ENCODE measurements around the gene STX4.
A peak's percentile ranks its signal among the peaks of the same experiment; 100 is the strongest.
"Not testable (repeated sequence)": the region's sequence is repeated elsewhere in the genome, so short reads cannot be mapped to it uniquely, and the experiment has no call there.

STX4 gene

DNA sequence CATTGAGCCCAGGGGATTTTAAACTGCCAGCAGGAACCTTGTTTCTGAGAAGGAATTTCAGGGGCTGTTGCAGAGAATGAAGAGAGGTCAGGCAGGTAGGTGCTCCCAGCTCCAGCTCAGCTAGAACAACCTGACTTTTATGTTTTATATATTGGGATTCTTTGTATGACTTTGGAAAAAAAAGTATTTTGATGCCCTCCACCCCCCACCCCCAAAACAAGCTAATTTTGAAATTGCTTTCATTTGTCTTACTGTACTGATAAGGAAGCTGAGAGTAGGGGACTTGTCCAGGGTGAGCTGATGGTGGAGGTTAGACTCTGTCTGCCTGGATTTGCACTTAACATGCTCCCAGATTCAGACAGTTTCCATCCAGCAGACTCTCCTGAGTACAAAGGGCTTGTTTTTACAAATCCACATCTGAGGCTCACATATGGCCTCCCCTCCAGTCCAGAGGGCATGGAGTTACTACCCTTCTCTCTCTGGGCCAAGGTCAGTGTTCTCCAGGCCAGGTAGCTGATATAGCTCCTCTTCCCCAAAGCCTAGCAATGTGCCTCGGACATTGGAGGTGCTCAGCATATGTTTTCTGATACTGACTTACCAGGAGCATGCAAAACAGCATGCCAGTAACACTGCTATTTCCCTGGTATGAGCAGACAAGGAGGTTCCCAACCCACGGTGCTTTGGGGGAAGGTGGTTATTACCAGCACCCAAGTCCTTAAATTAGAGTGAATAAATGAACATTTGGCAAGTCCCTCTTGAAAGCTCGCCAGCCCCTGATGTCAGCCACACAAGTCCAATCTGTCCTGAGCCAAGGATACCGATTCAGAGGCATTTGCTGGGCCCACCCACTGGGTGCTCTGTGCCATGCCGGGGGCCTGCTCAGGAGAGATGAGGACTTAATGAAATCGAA is 34.3 kb upstream of the STX4 start:
- no peak for DNase-seq (ENCODE audit: low read depth in 1 of 2, low spot score in 1 of 2)

DNA sequence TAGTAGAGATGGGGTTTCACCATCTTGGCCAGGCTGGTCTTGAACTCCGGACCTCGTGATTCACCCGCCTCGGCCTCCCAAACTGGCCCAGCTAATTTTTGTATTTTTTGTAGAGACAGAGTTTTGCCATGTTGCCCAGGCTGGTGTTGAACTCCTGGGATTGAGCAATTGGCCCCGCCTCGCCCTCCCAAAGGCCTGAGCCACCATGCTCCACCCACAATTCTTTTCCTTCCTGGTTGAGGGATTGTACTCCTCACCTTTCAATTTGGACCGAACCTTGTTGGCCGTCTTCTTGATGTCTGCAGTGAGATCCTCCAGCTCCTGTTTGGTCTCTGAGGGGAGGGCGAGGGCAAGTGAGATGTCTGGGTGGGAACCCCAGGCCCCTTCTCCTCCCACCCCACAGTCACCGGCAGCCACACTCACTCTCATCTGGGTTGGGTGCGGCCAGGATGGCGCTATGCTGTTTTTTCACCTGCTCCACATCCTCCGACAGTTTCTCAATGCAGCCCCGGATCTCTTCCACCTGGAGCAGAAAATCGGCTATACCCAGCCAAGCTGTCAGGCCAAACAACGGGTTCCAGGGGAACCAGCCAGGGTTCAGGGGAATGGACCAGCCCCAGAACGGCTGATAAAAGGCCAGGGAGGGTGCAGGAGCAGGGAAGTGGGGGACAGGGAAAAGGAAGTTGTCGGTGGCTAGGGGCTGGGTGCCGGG is 32.5 kb upstream of the STX4 start:
- no peak for DNase-seq (ENCODE audit: low read depth in 1 of 2, low spot score in 1 of 2)

DNA sequence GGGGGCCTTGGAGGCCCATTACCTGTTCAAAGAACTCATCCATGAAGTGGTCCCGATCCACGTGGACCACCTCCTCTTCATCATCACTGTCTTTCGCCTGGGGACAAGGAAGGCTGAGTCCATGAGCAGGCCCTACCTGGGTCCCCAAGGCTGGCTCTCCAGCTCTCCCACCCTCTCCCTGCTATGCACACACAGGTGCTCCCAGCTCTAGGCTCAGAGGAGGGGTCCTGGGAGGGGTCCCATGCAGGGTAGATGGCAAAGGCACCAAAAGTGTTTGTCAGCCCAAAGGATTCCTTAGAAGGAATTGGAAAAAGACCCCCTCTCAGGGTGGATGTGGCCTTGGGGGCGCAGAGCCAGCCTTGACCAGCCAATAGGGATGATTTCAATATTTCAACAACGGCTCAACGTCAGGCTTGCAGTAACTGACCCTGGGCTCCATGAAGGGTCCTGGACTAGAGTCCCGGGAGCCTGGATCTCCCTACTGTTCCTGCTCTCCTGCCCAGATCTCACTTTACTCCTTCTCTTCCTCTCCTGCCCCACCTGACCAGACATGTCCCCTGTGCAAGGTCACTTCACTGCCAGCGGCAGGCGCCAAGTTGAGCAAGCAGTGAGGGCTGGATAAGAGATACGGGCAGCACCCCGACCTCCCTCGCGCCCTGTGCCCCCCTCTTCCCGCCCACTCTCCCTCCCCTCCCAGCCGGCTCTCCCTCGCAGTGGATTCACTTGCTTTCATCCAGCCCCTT is 31.7 kb upstream of the STX4 start:
- DNase-seq (ENCODE audit: low read depth in 1 of 2, low spot score in 1 of 2), result no peak

DNA sequence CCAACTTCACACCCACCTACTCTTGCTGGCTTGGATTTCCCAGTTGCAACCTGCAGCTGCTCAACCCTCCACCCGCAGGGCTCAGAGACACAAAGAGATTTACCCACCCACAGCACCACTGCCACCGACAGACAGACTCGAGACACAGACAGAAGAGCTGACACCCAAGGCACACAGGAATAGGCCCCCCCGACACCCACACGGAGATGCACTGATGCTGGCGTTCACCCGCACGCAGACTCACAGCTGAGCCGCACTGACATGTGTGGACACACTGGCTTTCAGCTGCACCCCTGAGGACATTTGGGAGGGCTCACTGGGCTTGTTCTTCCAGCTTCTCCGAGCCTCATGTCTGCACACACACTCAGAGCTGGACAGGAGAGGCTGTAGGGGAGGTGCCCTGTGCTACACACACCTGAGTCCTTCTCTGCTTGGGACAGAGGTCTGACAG is 31.1 kb upstream of the STX4 start:
- DNase-seq (ENCODE audit: low read depth in 1 of 2, low spot score in 1 of 2), result no peak

DNA sequence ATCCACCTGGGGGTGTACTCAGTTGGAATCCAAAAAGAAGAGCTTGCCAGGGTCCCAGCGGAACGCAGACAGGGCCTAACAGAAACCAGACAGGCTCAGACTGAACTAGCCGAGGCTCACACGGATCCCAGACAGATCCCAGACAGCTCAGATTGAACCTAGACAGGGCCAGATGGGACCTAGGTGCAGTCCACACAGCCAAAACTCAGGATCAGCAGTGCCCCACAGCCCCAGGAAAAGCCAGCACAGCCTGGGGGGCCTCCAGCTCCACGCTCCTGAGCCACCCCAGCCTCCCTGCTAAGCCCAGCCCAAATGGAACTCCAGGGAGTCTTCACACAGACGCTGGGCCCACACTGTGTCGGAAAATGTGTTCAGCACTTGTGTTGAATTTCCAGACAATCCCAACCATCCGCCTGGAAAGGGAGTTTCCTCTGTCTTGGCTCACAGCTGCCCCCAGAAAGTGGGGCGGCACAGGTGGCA is 30.5 kb upstream of the STX4 start:
- no peak for DNase-seq (ENCODE audit: low read depth in 1 of 2, low spot score in 1 of 2)

DNA sequence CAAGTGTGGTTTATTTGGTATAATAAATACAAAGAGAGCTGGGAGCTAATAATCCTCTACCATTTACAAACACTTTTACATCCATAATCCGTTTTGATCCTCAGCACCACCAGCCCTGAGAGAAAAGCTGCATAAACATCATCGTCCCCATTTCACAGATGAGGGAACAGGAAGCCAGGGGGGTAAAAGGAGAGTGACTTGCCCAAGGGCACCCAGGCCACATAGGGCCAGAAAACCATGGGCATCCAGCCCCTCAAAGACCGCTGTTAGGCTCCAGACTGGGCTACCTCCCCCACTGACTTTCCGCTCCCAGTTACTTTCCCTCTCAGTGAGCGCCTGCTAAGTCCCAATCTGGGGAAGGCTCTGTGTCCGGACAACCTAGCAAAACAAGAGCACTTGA is 29.6 kb upstream of the STX4 start:
- DNase-seq (ENCODE audit: low read depth in 1 of 2, low spot score in 1 of 2), result no peak

DNA sequence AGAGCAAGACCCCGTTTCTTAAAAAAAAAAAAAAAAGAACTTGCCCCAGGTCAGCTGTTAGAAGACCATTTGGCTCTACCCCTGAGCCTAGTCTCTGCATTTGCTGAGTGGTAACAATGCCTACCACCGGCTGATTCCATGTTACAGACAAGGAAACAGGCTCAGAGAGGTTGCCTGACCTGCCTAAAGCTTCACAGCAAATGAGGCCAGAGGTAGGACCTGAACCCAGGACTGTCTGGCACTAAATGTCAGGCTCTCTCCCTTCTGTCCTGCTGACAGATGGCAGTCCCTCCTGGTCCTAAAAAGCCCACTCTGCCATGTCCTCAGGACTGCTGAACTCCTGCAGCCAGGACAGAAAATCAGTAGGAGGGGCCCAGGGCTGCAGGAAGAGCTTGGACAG is 28.7 kb upstream of the STX4 start:
- DNase-seq (ENCODE audit: low read depth in 1 of 2, low spot score in 1 of 2), result no peak

DNA sequence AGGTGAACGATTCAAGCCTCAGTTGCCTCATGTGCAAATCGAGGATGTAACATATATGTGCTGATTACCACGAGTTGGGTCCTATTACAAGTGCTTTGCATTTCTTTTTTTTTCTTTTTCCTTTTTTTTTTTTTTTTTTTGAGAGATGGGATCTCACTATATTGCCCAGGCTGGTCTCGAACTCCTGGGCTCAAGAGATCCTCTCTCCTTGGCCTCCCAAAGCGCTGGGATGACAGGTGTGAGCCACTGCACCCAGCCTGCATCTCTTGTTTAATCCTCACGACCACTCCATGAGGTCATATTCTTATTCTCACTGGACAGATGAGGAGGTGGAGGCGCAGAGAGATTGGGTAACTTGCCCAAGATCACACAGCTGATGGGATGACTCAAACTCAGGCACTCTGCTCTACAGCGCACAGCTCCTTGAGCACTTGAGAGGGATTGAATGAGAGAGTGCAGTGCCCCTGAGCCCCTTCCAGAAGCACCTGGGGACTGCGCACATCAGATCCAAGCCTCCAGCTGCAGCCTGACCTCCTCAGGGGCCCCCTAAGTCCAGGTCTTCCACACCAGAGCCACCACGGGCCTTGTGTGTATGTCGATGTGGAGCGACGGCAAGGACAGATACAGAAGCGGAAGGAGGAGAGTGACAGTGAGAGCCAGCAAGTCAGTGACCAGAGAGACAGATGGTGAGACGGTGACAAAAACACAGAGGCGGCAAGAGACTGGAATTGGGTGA is 27.8 kb upstream of the STX4 start:
- no peak for DNase-seq (ENCODE audit: low read depth in 1 of 2, low spot score in 1 of 2)

DNA sequence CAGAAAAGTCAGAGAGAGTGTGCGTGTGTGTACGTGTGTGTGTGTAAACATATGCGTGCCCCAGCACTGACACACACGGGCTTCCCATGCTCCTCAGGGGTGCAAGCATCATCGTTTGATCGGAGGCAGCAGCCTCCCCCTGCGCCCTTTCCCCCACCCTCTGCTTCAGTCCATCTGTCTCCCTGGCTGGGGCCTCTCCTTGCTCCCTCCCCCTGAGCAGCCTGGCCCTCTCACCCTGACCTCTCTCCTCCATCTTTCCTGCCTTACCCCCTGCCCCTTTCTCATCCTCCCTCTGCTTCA is 27.3 kb upstream of the STX4 start:
- DNase-seq (ENCODE audit: low read depth in 1 of 2, low spot score in 1 of 2), result no peak

DNA sequence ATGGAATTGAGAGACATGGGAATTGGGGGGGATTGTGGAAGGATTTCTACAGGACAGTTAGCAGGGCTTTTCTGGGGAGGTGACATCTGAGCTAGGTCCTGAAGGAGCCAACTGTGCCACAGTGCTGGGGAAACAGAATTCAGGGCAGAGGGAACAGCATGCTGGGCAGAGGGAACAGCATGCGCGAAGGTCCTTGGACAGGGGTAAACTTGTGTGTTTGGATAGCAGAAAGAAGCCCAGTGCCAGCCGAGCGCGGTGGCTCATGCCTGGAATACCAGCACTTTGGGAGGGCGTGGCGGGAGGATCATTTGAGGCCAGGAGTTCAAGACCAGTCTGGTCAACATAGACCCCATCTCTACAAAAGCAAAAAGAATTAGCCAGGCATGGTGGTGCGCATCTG is 26.8 kb upstream of the STX4 start:
- no peak for DNase-seq (ENCODE audit: low read depth in 1 of 2, low spot score in 1 of 2)

DNA sequence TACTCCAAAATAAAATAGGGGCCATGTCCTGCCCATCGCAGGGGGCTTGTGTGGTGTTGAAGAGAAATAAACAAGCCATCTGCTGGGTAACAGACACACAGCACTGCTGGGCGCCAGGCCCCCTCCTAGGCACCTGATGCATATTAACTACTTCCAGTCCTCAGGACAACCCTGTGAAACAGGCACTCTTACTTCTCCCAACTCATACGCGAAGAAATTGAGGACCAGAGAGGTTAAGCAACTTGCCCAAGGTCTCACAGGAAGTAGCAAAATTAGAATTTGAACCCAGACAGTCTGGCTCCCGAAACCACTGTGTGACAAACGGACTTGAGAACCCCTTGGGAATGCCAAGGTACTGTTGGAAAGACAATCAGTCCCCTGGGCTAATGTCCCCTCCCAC is 25.7 kb upstream of the STX4 start:
- no peak for DNase-seq (ENCODE audit: low read depth in 1 of 2, low spot score in 1 of 2)

DNA sequence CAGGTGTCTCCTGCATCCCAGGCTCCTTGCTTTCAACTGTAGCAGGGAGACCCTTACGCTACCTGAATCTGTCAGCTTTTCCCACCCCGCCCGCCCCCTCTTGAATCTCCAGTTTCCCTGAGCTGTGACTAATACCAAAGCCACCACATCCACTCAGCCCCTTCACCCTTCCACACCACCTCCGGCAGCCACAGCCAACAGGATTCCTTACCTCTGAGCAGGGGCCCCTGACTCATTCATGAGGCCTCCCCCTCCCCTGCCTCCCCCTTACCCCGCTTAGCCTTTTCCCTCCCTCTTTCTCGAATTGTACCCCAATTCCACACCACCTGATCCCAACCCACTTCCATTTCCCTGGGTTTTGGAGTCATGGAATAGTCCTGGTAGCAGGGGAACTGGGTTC is 25.2 kb upstream of the STX4 start:
- no peak for DNase-seq (ENCODE audit: low read depth in 1 of 2, low spot score in 1 of 2)

DNA sequence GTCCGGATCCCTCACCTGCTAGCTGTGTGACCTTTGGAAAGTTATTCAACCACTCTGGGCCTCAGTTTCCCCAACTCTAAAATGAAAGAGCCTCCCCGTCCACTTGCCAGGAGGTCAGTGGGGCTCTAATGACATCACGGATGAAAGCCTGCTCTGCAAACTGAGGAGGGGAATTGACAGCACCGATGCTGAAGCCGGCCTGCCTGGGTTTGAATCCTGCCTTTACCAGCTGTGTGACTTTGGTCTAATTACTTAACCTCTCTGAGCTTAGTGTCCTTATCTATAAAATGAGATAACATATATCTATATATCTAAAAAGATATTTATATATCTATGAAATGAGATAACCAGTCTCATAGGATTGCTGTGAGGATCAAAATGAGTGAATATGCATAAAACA is 24.8 kb upstream of the STX4 start:
- DNase-seq (ENCODE audit: low read depth in 1 of 2, low spot score in 1 of 2), result no peak

DNA sequence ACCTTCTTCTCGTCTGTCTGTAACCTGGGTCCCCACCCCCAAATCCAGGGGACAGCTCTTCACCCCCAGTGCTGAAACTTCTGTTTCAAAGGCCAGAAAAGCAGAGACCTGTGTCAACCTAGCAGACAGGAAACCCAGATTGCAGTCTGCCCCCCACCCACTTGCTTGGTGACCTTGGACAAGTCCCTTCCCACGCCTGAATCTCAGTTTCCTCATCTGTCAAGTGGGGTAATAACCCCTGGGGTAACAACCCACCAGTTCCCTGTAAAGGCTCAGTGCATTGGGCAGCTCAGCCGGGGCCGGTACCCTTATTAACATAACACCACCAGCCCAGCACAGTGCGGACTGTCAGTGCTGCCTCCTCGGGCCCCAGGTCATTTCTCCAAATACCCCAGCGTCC is 24.2 kb upstream of the STX4 start:
- DNase-seq (ENCODE audit: low read depth in 1 of 2, low spot score in 1 of 2), result no peak

DNA sequence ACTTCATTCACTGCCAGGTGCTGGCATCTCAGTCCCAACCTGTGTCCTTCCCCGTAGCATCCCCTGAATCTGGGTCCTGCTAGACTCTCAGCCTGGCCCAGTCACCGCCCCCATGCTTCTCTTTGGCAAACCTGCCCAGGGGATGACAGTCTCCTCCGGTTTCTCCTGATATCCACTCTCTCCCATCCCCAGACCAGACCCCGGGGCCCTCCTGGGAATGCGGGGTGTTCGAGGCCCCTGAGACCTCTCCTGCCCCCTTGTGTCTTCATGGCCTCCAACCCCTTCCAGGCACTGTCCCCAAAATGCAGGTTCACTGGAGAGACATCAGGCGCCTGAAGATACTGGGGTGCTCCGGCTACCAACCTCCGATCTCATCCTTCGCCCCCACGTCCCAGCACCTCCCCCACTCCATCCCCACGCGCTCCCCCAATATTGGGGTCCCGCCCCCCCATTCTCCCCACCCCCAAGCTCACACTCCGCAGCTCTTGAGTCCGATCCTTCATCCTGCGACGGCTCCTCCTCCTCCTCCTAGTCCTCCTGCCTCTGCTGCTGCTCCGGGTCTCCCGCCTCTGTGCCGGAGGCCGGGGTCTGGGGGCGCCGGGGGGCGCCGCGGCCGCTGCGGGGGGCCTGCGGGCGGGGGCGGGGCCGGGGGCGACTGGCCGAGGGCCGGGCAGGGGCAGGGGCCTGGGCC is 23.3 kb upstream of the STX4 start:
- DNase-seq (ENCODE audit: low read depth in 1 of 2, low spot score in 1 of 2), result no peak

DNA sequence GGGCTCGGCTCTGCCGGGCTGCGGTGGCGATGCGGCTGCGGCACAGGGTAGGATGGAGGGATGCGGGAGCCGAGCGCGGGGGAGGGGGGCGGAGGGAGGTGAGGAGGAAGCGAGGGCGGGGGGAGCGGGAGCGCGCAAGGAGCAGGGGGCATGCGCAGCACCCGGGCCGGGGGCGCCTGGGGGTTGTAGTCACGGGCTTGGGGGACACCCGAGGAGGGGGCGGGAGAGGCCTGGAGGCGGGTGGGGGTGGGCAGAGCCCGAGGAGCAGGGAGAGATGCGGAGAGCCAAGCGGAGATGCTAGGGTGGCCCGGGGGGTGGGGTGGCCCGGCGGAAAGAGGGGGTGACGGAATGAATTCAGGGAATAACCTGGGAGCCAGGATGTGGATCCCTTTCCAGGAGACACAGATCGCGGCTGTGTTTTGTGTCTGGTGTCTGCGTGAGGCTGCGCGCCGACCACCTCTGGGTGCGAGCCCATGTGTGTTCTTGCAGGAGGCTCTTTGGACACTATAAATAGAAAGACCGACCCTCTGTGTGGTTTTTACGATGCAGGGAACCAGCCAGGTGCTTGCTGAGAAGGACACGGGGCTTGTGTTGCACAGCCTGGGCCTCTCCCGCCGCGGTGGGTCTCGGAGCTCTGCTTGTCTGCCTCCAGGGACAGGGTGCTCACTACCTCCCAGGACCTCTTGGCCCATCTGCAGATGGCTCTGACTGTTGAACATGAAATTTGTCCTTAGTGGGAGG is 22.6 kb upstream of the STX4 start, which contains the start of gene STX1B:
TSS of gene STX1B (minus strand) at position 54 of the 741 bp plus-strand sequence. CDS start 242 bp downstream, outside the sequence.
- peak in 1 of 2 donors; percentile 20 for DNase-seq (ENCODE audit: low read depth in 1 of 2, low spot score in 1 of 2)

DNA sequence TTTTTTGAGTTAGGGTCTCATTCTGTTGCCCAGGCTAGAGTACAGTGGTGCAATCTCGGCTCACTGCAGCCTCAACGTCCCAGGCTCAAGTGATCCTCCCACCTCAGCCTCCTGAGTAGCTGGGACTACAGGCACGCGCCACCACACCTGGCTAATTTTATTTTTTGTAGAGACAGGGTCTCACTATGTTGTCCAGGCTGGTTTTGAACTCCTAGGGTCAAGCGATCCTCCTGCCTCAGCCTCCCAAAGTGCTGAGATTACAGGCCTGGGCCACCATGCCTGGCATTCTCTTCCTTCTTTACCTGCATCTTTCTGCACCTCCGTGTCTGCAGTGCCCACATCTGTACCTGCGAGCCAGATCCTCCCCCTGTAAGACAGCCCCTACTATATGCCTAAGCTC is 21.5 kb upstream of the STX4 start:
- DNase-seq (ENCODE audit: low read depth in 1 of 2, low spot score in 1 of 2), result not testable (repeated sequence)

DNA sequence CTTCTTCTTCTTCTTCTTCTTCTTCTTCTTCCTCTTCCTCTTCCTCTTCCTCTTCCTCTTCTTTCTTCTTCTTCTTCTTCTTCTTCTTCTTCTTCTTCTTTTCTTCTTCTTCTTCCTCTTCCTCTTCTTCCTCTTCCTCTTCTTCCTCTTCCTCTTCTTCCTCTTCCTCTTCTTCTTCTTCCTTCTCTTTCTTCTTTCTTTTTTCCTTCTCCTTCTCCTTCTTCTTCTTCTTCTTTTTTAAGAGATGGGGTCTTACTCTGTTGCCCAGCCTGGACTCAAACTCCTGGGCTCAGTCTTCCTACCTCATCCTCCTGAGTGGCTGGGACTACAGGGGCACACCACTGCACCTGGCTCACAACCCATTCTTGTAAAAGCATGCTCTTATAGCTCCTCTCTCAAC is 20.1 kb upstream of the STX4 start:
- DNase-seq (ENCODE audit: low read depth in 1 of 2, low spot score in 1 of 2), result not testable (repeated sequence)

DNA sequence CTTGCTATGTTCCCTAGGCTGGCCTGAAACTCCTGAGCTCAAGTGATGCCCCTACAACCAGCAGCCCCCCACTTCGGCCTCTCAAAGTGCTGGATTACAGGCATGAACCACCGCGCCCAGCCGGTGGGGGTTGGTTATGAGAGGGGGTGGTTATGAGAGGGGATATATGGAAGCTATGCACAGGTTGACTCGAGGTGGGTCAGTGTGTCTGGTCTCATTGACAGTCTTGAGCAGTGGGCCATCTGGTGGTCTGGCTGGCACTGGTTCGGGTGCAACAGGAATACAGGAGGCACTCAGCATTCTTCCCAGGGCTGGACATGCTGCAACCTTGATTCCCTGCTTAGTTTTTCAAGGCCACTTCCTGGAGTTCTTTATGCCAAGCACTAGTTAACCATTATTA is 17.3 kb upstream of the STX4 start:
- no peak for DNase-seq (ENCODE audit: low read depth in 1 of 2, low spot score in 1 of 2)

DNA sequence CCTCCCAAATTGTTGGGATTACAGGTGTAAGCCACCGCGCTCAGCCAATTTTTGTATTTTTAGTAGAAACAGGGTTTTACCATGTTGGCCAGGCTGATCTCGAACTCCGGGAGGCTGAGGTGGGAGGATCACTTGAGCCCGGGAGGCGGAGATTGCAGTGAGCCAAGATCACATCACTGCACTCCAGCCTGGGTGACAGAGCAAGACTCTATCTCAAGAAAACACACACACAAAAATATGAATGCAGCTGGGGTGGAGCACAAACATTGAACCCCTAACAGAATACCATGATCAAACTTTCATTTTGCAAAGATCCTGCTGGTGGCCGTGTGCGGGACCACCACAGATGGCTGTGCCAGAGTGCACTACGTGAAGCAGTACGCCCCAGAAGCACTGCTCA is 15.6 kb upstream of the STX4 start:
- DNase-seq (ENCODE audit: low read depth in 1 of 2, low spot score in 1 of 2), result not testable (repeated sequence)

Data from activated CD4-positive, alpha-beta T cell treated with anti-CD3 and anti-CD28 coated beads, Interleukin-2, amount 50 U/mL, for 24 hours (primary cell).